ENCODE measurements around the gene LRRK1. TPM values are rescaled to one million over a fixed set of nuclear protein-coding genes. Genes with fewer than 3 reads are reported as not detected.

The LRRK1 gene
- total RNA-seq, 1 experiment from 2014 or later, result 7.6 TPM

DNA sequence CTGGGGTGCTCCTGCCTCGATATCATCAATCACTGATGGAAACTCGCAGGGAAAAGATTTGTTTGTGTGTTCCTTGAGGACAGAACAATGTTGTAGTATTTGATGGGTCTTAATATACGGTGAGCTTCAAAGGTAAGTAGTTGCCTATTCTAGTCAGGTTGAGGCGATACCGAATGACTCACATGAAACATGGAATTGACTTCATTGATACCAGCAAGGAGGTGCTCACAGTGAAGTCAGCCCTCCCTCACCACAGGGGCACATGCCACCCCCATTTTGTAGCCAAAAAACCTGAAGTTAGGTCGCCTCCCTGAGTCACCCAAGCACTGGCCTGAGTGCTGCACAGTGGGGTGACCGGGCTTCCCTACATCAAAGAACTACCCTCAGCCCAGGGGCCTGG is 43.2 kb upstream of the LRRK1 start (continued):
- TF ChIP-seq, protein P1, sequence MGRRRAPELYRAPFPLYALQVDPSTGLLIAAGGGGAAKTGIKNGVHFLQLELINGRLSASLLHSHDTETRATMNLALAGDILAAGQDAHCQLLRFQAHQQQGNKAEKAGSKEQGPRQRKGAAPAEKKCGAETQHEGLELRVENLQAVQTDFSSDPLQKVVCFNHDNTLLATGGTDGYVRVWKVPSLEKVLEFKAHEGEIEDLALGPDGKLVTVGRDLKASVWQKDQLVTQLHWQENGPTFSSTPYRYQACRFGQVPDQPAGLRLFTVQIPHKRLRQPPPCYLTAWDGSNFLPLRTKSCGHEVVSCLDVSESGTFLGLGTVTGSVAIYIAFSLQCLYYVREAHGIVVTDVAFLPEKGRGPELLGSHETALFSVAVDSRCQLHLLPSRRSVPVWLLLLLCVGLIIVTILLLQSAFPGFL (CRISPR knock-in tag; IDR thresholded peaks at IDR 0.05; ENCODE audit: borderline replicate concordance), result no peak

DNA sequence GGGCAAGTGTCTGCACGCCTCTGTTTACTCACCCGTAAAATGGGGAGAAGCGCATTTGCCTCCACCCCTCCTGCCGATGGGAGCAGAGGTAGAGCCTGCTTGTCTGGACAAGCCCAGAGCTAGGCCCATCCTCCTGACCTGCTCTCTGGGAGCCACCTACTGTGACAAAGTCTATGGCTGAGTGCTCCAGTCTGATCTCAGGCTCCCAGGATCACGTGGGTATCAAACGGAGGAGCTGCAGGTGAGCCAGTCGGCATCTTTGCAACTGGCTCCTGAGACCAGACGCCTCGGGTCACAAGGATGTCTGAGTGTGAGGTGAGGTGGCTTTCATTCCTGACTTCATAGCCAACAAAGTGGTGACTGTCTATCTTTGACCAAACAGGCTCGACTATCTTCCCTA is 41.6 kb upstream of the LRRK1 start:
- DNase-seq (ENCODE audit: low spot score), result no peak
- H3K4me3 Mint-ChIP-seq, result no peak overlapping the region
- POLR2A ChIA-PET, result no interaction called here
- 0 out of 2 replicates have a peak, but pooled peaks have one; percentile 44 for TF ChIP-seq GTF2I (CRISPR knock-in tag; conservative IDR thresholded peaks at IDR 0.05)
- no peak for TF ChIP-seq NFYB (CRISPR knock-in tag; conservative IDR thresholded peaks at IDR 0.05; ENCODE audit: low read depth)
- H3K4me1 Mint-ChIP-seq, result peaks cover 30% of the 10 kb centered on the region
- no peak overlapping the region for H3K27ac Mint-ChIP-seq
- peaks cover 67% of the 10 kb centered on the region for H3K27me3 Mint-ChIP-seq (ENCODE audit: low read depth)
- no peaks in the 10 kb centered on the region for H3K36me3 Mint-ChIP-seq
- H3K9me3 Mint-ChIP-seq, result no peaks in the 10 kb centered on the region
- CTCF ChIA-PET, result interaction anchor here (0.5 to 4.7 kb wide), 8 partner anchors 9 to 626 kb away, joined by 3 to 45 read pairs (median 3); partner anchors contain the start of gene ADAMTS17
- no peak for ATAC-seq

DNA sequence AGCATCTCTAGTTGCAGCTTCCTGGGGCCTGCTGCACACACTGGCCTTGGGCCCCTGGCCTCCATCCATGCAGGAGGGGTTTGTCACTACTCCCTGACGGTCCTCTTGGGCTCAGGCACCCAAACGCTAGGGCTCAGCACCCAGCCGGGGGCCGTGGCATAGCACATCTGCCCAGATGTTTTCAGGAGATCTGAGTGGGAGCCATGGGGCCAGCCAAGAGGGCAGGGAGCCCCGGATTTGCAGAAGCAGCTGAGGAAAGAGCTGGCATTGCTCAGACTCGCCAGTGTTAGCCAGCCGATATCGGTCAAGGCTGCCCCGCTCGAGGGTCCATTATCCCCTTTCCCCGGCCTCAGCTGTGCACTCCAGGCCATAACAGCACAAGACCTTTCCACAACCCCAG is 41.0 kb upstream of the LRRK1 start:
- Mint-ChIP-seq H3K27me3 (ENCODE audit: low read depth) (peaks cover 73% of the 10 kb centered on the region), H3K9me3 (no peaks in the 10 kb centered on the region), H3K4me3 (peak overlapping the region; percentile 78), H3K4me1 (peaks cover 30% of the 10 kb centered on the region), H3K36me3 (no peaks in the 10 kb centered on the region), H3K27ac (no peak overlapping the region)
- CTCF ChIA-PET, result interaction anchor here (0.5 to 4.7 kb wide), 11 partner anchors 8 to 625 kb away, joined by 3 to 45 read pairs (median 4); partner anchors contain the start of gene ADAMTS17
- POLR2A ChIA-PET, result interaction anchor here (0.6 kb wide), 1 partner anchor 276 kb away, joined by 3 read pairs; the partner anchor contains the start of genes ASB7 and LINS1
- ATAC-seq, result no peak
- TF ChIP-seq TEAD4 (CRISPR knock-in tag; IDR thresholded peaks at IDR 0.05), result no peak
- TF ChIP-seq, protein P2, sequence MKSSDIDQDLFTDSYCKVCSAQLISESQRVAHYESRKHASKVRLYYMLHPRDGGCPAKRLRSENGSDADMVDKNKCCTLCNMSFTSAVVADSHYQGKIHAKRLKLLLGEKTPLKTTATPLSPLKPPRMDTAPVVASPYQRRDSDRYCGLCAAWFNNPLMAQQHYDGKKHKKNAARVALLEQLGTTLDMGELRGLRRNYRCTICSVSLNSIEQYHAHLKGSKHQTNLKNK (CRISPR knock-in tag; IDR thresholded peaks at IDR 0.05), result no peak
- no peak for TF ChIP-seq ZNF671 (CRISPR knock-in tag; IDR thresholded peaks at IDR 0.05)
- TF ChIP-seq, protein P1 (CRISPR knock-in tag; IDR thresholded peaks at IDR 0.05; ENCODE audit: borderline replicate concordance), result no peak
- TF ChIP-seq HMGA2 (CRISPR knock-in tag; IDR thresholded peaks at IDR 0.05), result no peak
- no peak for TF ChIP-seq GRHL2 (CRISPR knock-in tag; IDR thresholded peaks at IDR 0.05; ENCODE audit: insufficient replicate concordance, severe bottlenecking)
- TF ChIP-seq OVOL2 (CRISPR knock-in tag; IDR thresholded peaks at IDR 0.05; ENCODE audit: borderline replicate concordance), result no peak
- no peak for TF ChIP-seq SOX15 (CRISPR knock-in tag; IDR thresholded peaks at IDR 0.05)
- no peak for TF ChIP-seq SMAD4 (CRISPR knock-in tag; IDR thresholded peaks at IDR 0.05)
- no peak for TF ChIP-seq SP1 (CRISPR knock-in tag; conservative IDR thresholded peaks at IDR 0.05)
- TF ChIP-seq ZNF138 (CRISPR knock-in tag; conservative IDR thresholded peaks at IDR 0.05), result no peak
- no peak for TF ChIP-seq SMAD3 (CRISPR knock-in tag; IDR thresholded peaks at IDR 0.05; ENCODE audit: borderline replicate concordance)
- TF ChIP-seq FOXK1 (CRISPR knock-in tag; IDR thresholded peaks at IDR 0.05), result no peak
- TF ChIP-seq NFATC4 (CRISPR knock-in tag; IDR thresholded peaks at IDR 0.05), result no peak
- TF ChIP-seq CREM (CRISPR knock-in tag; IDR thresholded peaks at IDR 0.05), result no peak
- TF ChIP-seq, protein P3, sequence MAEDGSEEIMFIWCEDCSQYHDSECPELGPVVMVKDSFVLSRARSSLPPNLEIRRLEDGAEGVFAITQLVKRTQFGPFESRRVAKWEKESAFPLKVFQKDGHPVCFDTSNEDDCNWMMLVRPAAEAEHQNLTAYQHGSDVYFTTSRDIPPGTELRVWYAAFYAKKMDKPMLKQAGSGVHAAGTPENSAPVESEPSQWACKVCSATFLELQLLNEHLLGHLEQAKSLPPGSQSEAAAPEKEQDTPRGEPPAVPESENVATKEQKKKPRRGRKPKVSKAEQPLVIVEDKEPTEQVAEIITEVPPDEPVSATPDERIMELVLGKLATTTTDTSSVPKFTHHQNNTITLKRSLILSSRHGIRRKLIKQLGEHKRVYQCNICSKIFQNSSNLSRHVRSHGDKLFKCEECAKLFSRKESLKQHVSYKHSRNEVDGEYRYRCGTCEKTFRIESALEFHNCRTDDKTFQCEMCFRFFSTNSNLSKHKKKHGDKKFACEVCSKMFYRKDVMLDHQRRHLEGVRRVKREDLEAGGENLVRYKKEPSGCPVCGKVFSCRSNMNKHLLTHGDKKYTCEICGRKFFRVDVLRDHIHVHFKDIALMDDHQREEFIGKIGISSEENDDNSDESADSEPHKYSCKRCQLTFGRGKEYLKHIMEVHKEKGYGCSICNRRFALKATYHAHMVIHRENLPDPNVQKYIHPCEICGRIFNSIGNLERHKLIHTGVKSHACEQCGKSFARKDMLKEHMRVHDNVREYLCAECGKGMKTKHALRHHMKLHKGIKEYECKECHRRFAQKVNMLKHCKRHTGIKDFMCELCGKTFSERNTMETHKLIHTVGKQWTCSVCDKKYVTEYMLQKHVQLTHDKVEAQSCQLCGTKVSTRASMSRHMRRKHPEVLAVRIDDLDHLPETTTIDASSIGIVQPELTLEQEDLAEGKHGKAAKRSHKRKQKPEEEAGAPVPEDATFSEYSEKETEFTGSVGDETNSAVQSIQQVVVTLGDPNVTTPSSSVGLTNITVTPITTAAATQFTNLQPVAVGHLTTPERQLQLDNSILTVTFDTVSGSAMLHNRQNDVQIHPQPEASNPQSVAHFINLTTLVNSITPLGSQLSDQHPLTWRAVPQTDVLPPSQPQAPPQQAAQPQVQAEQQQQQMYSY (CRISPR knock-in tag; IDR thresholded peaks at IDR 0.05), result no peak
- TF ChIP-seq TEAD1 (CRISPR knock-in tag; IDR thresholded peaks at IDR 0.05), result no peak
- no peak for TF ChIP-seq ESRRA (CRISPR knock-in tag; IDR thresholded peaks at IDR 0.05; ENCODE audit: borderline replicate concordance)
- TF ChIP-seq, protein P4, sequence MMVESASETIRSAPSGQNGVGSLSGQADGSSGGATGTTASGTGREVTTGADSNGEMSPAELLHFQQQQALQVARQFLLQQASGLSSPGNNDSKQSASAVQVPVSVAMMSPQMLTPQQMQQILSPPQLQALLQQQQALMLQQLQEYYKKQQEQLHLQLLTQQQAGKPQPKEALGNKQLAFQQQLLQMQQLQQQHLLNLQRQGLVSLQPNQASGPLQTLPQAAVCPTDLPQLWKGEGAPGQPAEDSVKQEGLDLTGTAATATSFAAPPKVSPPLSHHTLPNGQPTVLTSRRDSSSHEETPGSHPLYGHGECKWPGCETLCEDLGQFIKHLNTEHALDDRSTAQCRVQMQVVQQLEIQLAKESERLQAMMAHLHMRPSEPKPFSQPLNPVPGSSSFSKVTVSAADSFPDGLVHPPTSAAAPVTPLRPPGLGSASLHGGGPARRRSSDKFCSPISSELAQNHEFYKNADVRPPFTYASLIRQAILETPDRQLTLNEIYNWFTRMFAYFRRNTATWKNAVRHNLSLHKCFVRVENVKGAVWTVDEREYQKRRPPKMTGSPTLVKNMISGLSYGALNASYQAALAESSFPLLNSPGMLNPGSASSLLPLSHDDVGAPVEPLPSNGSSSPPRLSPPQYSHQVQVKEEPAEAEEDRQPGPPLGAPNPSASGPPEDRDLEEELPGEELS (CRISPR knock-in tag; IDR thresholded peaks at IDR 0.05), result no peak
- DNase-seq (ENCODE audit: low spot score), result no peak

Data from WTC11 (cell line).